HG02642 (cell line): ENCODE results near the gene KCND2.
"Not testable (repeated sequence)": the region's sequence is repeated elsewhere in the genome, so short reads cannot be mapped to it uniquely, and the experiment has no call there.

ENCODE experiments used
- ATAC-seq: cut with Tn5 transposase; IDR thresholded peaks from one replicate; pipeline ENCODE4 v1.9.1; 2021; ENCODE audit warnings: mild to moderate bottlenecking; ENCODE audit not compliant: unreplicated experiment, poor library complexity

The KCND2 gene

DNA sequence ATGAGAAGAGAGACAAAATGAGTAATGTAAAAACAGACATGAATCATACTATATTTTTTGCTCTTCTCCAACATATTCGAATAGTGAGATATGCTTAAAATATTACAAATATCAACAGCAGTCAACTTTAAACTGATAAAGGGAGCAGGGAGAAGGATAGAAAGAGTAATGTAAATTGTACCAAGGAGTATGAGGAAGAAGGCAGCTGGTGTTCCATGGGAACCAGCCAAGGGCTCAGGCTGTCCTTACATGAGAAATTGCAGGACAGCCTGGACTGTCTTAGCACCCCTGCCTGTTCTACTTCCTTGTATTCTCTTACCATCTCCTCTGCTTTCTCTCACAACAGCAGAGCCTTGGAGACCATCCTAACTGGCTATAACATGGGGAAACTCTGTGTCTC is 456.3 kb downstream of the KCND2 start:
- no peak for ATAC-seq

DNA sequence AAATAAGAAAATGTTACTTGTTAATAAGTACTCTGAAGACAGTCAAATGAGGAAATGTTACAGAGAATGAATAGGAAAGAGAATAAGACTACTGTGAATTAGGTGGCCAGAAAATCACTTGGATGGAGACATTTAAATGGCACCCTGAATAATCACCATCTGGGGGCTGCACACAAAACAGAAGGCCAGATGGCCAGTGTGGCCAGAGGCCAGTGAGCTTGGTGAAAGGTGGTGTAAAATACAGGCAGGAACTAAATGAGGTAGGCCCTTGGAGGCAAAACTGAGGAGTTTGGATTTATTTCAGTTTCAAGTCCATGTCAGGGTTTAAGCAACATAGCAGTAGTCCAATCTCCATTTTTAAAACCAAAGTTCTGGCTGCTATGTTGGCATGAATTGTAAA is 458.3 kb downstream of the KCND2 start:
- ATAC-seq: no peak

DNA sequence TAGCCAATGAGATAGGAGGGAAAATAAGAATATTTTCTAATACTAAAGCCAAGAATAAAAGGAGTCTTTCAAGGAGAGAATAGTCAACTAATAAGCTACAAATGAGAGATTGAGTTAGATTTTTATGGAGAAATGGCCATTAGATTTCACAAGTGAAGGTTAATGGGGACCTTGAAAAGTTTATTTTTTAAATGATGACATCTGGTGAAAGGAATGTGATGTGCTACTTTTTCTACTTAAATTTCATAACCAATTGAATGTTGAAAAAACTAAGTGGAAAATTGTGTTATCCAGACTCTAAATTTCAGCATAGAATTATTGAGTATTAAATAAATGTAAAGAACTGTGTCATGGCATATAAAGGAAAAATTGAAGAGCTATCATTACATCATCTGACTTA is 459.3 kb downstream of the KCND2 start:
- ATAC-seq: no peak

DNA sequence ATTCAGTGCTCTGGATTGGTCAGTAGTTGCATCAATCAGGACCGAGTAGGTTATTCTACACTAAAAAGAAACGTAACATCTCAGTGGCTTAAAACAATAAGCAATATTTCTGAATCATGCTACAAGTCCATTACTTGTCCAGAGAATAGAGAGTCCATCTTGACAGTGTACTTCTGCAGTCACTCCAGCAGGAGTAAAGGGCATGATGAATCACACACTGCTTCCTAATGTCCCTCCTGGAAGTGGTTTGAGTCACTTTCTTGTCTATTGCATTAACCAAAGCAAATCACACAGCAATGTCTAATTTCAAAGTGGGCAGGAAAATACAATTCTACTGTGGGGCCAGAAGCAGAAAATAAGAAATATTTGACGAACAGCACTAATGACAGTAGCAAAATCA is 460.2 kb downstream of the KCND2 start:
- ATAC-seq: no peak

DNA sequence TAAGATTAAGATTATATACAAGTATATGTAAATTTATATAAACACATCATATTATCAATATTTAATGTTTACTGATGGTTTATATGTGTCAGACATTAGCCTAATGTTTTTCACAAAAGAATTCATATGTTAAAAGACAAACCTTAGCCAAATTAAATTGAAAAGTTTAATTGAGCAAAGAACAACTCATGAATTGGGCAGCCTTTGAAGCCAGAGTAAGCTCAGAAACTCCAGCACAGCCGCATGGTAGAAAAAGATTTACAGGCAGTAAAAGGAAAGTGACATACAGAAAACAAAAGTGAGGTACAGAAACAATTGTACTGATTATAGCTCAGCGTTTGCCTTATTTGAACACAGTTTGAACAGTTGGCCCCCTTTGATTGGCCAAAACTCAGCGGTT is 460.9 kb downstream of the KCND2 start:
- no peak for ATAC-seq

DNA sequence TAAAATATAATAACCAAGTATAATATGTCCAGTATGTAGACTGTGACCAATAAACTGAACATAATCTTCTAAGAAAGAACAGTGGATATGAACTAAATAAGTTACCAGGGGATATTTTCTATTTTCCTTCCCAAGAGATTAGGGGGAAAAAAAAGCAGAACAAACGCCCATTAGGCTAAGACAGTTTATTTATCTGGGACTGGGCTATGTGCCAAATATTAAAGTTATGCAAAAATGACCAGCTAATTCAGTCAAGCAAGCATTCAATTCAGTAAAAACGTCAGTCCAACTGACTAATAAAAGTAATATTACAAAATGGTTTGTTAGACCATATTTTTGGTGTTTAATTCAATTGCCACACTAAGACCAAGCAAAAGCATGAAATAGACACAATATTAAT is 462.8 kb downstream of the KCND2 start:
- ATAC-seq: no peak

DNA sequence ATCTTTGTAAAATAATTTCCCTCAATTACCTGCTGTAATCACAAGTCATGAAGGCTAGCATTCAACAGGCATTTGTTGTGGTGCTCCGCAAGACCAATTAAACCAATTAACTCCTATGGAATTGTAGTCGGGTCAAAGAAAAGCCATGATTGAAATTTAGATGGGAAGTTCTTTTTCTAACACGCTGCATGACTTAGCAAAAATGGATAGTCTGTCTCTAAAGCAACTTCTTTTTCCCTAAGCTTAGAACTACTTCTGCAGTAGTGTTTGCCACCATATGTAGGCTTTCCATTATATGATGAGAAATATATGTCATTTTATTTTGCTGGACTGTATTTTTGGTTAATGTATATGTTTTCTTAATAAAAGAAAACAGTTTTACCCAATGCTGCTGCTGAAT is 465.8 kb downstream of the KCND2 start:
- no peak for ATAC-seq

DNA sequence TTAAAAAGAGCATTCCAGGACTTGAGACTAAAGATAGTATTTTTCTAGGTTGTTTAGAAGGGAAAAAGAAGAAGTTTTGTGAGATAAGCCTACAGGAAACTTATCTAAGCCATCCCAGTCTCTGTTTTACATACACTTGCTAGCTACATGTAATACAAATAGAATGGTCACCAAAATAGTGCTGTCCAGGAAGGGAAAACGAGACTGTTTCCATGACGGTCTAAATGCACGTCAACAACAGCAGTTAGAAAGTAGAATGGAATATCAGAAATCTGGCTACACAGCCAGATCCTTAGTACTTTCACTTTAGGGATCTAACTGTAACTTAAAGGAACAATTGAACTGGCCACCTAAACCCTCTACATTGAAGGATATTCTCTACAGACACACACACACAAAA is 467.4 kb downstream of the KCND2 start:
- no peak for ATAC-seq

DNA sequence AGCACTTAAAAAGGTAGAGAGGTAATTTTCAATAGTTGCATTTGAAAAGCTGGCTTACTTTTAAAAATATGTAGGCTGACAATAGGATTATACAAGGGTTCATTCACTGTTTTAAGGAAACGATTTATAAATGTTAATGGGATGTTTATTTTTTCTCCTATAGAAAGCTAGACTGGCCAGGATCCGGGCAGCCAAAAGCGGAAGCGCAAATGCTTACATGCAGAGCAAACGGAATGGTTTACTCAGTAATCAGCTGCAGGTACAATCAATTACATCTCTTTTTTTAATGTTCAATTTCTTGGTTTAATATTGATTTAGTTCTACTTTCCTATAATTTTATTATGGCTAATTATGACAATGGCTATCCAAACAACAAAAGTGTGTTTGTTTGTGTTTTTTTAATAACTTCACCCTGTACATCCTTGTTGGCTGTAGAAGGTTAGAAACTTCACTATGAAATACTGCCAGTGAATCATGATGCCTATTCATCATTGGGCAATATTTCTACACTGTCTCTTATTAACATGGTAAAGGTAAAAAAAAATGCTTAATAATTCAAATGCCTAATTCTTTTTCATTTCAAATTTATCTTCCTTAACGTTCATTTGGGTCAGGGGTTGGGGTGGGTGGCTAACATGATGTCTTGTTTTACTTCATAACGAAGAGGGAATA is 468.5 kb downstream of the KCND2 start:
- ATAC-seq: no peak

DNA sequence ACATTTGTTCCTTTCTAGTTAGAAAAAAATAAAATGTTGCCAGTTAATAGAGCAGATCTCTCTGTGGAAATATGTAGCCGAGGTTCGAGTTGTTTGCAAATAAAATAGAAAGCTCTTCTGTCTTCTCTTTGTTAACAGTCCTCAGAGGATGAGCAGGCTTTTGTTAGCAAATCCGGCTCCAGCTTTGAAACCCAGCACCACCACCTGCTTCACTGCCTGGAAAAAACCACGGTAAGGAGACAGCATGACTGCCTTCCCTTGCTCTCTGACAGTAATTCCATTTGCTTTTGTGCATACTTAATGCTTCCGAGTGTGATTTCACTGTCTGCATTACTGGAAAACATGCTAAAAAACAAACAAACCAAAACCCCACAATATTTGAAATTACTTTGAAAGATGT is 469.4 kb downstream of the KCND2 start:
- ATAC-seq: no peak

DNA sequence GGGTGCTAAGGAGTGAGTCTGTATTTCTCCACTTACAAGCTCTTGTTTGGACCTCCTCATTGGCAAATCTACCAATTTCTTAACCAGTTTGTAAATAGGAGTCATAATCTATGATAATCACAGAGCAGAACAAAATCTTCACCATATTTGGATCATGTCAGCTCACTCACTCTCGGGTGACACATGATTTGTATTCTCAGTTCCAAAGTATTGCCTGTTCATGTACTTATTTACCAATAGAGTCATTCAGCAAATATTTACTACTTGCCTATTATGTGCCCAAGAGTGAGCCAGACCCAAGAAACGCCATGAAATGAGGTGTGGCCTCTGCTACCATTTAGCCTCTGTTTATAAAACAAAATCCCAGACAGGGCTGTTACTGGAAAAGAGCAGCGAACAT is 470.2 kb downstream of the KCND2 start:
- no peak for ATAC-seq

DNA sequence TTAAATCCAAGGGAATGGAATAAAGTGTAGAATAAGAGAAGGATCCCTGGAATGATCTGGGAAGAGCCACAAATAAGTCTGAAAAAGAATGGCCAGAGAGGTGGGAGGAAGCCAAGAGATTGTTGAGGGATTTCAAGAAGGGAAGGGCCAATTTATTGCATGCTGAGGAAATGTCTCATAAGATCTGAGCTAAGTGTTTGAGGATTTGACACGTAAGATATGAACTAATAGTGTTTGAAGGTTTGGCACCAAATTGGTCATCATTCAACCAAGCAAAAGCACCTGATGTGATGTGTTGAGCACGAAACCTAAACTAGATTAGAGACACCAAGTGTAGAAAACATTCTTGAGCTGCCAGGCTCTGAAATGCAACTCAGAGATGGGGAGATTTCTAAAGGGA is 487.1 kb downstream of the KCND2 start:
- ATAC-seq: peak; percentile 54

DNA sequence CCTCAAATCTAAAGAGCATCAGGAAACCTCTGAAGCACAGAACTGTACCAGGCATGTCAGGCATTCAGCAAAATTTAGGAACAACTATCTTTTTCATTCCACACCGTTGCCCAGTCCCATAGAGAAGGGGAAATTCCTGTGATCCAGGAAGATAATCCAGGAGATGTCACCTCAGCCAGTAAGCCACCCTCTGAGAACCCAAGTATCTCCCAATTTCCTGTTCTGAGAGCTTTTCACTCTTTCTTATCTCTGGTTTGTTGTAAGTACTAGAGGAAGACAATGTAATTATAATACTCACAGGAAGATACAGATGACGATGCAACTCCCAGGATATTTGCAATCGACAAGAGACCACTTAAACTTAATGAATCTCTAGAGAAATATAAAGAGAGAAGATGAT is 487.9 kb downstream of the KCND2 start:
- no peak for ATAC-seq

DNA sequence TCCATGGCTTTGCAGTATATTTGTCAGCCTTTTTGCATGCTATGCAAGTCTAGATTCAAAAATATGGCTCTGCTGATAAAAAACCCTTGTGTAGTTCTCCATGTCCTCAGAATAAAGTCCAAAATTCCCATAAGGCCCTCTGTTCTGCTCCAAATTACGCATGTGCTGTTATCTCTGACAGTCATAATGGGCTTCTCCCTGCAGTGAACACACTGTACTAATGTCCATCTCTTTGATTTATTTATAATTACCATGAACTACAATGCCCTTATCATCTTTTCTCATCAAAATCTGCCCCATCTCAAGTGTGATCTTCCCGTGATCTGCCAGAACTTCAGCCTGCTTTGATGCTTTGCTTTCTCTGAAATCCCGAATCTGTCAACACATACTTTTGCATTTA is 497.2 kb downstream of the KCND2 start:
- ATAC-seq: no peak

DNA sequence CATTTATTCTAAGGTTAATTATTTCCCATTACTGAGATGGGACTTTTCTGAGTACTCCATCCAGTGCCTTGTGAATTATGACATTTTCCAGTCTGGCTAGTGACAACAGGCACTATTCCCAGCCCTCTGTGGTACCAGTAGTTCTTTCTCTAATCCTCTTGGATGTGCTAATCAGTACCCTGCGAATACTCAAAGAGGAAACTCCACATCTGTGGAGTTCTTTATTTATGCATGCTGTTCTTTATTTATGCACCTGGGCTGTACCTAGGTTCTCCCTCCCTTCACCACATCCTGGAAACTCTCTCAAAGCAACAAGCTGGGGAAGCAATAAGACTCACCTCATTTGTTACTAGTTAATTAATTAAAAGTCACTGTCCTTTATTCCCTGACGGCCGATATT is 501.5 kb downstream of the KCND2 start:
- no peak for ATAC-seq

DNA sequence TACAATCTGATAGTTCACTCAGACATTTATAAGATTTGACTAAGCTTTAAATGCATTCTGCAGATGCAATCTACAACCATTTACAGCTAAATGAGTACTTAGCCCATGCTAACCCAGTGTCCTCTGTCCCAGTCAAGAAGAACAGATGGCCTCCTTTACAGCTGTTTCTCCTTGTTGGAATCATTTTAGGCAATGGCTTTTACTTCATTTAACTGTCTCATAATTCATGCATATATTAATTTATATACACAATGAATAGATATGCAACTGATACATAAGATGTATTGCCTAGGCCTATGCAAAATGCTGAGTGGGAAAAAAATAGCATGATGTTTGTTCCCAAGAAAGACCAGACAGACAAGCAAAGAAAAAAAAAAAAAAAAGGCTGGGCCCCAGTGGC is 502.8 kb downstream of the KCND2 start:
- ATAC-seq: no peak

DNA sequence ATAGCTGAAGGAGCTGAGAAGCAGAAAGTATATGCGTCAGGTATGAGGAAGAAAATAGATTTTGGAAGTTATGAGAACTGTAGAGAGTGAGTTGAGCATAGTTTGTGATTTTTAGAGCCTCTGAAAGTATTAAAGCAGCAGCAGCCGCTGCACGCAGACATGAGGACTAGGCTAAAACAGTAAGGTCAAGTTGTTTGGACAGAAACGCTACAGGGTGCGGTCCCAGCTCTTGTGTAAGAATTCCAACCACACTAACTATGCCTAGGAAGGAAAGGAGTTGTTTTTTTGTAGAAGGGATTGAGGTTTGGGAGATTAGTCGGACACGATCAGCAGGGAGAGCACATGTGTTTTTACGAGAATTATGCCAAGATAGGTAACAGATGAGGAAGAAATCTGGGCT is 506.1 kb downstream of the KCND2 start:
- ATAC-seq: not testable (repeated sequence)

DNA sequence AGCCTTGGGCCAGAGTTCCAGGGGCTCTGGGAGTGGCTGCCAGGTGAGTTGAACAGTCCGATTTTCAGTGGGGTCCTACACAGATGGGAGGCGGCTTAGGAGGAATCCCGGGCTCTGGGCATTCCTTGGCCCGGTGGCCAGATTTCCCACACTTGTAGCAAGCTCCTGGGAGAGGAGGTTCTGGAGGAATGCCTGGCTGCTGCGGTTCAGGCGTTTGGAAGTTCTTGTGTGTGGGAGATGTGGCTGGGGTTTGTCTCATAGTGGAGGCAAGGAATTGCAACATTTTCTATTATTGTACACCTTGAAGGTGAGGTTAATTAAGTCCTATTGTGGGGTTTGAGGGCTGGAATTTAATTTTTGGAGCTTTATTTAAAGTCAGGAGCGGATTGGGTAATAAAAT is 507.5 kb downstream of the KCND2 start:
- not testable (repeated sequence) for ATAC-seq

DNA sequence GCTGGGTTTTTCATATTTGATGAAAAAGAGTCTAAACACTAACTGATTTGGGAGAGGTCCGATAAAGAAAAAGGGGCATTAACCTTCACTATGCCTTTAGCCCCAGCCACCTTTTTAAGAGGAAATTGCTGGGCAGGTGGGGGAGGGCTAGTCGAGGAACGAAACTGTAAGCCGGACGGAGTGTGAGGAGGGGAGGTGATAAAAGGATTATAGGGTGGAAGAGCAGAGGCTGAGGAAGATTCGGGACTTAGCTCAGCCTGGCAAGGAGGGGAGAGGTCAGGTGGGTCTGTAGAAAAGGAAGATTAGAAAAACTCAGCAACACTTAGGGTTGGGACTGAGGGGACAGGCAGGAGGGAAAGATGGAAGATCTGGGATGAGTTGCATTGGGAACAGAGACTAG is 508.0 kb downstream of the KCND2 start:
- ATAC-seq: no peak

DNA sequence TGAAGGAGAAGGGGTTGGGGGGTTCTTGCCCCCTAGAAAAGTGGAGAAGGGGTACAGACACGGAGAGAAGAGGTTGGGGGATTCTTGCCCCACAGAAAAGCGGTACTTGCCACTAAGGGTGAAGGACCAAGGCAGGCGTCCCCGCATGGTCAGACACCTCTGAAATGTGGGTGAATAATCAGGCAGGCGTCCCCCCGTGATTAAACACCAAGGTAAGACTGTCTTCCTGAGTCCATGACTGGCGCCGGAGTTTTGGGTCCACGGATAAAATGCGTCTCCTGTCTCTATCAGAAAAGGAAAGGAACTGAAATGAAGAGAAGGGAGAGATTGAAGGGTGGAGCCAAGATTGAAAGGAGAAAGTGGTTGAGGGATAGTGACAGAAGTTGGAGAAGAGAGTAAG is 508.9 kb downstream of the KCND2 start:
- not testable (repeated sequence) for ATAC-seq

DNA sequence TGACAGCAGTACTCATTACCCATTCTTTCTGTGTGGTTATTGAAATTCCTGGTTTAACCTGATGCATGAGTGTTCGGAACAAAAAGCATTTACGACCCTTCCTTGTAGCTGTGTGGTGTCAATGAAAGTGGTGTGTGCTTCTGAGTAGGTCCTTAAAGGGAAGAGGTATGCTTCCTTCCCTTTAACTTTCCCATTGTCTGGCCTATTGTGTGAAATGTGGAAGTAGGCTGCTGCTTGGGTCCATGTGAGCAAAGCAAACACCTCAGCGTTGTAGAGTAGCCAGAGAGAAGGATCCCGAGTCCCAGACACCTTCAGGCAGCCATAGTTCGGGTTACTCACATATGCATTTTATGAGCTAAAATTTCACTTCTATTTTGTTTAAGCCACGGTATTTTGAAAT is 510.3 kb downstream of the KCND2 start:
- ATAC-seq: no peak

DNA sequence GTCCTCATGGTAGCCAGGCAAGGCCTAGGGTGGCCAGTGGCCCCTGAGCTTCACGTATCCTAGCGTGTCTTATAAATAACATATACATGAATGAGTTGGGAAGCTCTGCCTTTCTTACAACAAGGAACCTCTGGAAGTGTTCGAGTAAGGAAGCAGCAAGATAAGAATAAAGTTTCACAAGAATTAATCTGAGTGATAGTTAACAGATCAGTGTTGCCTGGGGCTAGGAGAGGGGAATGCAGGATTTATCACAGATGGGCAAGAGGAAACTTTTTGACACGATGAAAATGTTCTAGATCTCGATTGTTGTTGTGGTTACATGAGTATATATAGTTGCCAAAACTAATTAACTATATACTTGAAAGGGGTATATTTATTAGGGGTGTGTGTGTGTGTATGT is 510.7 kb downstream of the KCND2 start:
- no peak for ATAC-seq

DNA sequence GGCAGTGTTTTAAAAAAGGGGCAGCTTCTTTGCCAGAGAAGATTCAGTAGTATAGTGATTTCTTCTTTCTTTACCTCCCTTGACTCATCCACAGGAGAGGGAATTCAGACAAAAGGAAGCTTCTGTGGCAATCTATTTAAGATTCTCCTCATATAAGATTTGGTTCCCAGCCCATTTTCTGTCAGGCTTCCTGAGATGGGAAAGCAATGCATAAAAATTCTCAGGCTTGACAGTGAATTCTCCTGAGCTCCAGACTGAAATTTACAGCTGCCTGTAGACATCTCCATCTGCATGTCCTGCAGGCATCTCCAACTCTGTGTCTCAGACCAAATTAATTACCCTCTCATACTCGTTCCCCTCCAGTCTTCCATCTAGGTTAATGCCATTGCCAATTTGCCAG is 512.1 kb downstream of the KCND2 start:
- ATAC-seq: no peak
